Mucosa of descending colon (tissue), 3 donors: ENCODE results near the gene CDC5L. TPM values are rescaled to one million over a fixed set of nuclear protein-coding genes. Genes with fewer than 3 reads are reported as not detected.

Source experiments
- ATAC-seq: fragments of 200-7000 bp; cut with Tn5 transposase; one replicate; pipeline ENCODE4 v1.9.1; 2020; ENCODE audit warnings: mild to moderate bottlenecking, moderate library complexity
- DNase-seq, 3 donors: peaks; one replicate each; pipeline ENCODE4 v3.0.0-alpha.2; 2020
- H3K36me3 ChIP-seq: fragments of 200-600 bp; one replicate; pipeline ENCODE4 v1.8.0; 2021; ENCODE audit warnings: low read depth, mild to moderate bottlenecking
- H3K4me1 ChIP-seq: fragments of 200-600 bp; one replicate; pipeline ENCODE4 v1.8.0; 2021; ENCODE audit warnings: low read depth, mild to moderate bottlenecking
- H3K4me3 ChIP-seq: fragments of 200-600 bp; one replicate; pipeline ENCODE4 v1.8.0; 2021; ENCODE audit warnings: mild to moderate bottlenecking
- H3K9me3 ChIP-seq: fragments of 200-600 bp; one replicate; pipeline ENCODE4 v1.8.0; 2021; ENCODE audit warnings: mild to moderate bottlenecking
- intact Hi-C, 2 donors: fragments of 100-400 bp; cut with DNase I in 1 of 2; cut with micrococcal nuclease in 1 of 2; formaldehyde crosslinking; loops; one replicate each; pipeline versions ENCODE4 v1.11.0 to v1.11.1; 2022; cut with DNase I, micrococcal nuclease
- total RNA-seq, 3 donors: library from RNA; stranded (reverse); fragmentation: NEBNext Ultra II Directional in 2 of 3; extraction: Animal tissue kit (Norgen Biotek cat#: 25700) in 2 of 3; gene quantifications; one replicate each; pipeline versions ENCODE4 v1.2.1 to v1.2.4, GENCODE V29; 2021 to 2023
- TF ChIP-seq, protein P1 (sequence below): fragments of 200-600 bp; IDR thresholded peaks from one replicate; pipeline ENCODE4 v1.8.0; 2022; ENCODE audit warnings: antibody characterized with exemption, mild to moderate bottlenecking
- donor health status: DM: no; HTN: no; CAD: no; lungs with moderate emphysema.
- donor health status: DM: no; HTN: no; CAD: no.
- donor health status: DM: no; HTN: yes; CAD: no.

The CDC5L gene
- total RNA-seq, 3 donors from 2014 or later, result 16.9 to 20.7 (median 17.8) TPM

GRCh38 chr6:44388887-44389286, 1.4 kb downstream of the CDC5L start:
- intact Hi-C loops, result no loop called here
- DNase-seq, result no peak
- Histone ChIP-seq H3K4me1 (peaks cover 18% of the 10 kb centered on the region), H3K4me3 (no peak overlapping the region), H3K36me3 (peaks cover 6% of the 10 kb centered on the region), H3K9me3 (no peaks in the 10 kb centered on the region)
- ATAC-seq, result no peak
- TF ChIP-seq, protein P1, sequence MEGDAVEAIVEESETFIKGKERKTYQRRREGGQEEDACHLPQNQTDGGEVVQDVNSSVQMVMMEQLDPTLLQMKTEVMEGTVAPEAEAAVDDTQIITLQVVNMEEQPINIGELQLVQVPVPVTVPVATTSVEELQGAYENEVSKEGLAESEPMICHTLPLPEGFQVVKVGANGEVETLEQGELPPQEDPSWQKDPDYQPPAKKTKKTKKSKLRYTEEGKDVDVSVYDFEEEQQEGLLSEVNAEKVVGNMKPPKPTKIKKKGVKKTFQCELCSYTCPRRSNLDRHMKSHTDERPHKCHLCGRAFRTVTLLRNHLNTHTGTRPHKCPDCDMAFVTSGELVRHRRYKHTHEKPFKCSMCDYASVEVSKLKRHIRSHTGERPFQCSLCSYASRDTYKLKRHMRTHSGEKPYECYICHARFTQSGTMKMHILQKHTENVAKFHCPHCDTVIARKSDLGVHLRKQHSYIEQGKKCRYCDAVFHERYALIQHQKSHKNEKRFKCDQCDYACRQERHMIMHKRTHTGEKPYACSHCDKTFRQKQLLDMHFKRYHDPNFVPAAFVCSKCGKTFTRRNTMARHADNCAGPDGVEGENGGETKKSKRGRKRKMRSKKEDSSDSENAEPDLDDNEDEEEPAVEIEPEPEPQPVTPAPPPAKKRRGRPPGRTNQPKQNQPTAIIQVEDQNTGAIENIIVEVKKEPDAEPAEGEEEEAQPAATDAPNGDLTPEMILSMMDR, result no peak

DNA sequence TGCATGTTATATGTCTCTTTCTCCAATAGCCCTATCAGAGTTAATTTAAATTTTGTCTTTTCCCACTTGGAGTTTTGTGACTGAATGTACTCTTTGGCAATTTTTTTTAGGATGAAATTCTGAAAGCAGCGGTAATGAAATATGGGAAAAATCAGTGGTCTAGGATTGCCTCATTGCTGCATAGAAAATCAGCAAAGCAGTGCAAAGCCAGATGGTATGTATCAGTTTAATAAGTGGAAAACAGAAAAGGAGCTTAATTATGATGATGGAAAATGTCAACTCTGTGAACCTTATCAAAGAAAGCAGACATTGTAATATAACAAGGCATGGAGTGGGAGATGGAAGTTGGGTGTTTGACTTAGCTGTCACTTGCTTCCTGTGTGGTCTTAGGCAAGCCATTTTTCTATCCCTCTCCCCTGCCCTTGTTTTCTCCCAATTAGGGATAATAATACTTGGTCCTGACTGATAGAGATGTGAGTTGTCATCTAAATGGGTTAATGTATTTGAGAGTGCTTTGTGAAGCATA, 2.7 kb downstream of the CDC5L start:
- TF ChIP-seq, protein P1, result no peak
- H3K36me3 ChIP-seq, result peaks cover 6% of the 10 kb centered on the region
- ATAC-seq (no peak), DNase-seq (no peak)
- peaks cover 18% of the 10 kb centered on the region for H3K4me1 ChIP-seq
- intact Hi-C loops, result no loop called here
- no peaks in the 10 kb centered on the region for H3K9me3 ChIP-seq
- no peak overlapping the region for H3K4me3 ChIP-seq

GRCh38 chr6:44395501-44395900, 8.0 kb downstream of the CDC5L start:
- peaks cover 11% of the 10 kb centered on the region for H3K36me3 ChIP-seq
- intact Hi-C loops, result no loop called here

DNA sequence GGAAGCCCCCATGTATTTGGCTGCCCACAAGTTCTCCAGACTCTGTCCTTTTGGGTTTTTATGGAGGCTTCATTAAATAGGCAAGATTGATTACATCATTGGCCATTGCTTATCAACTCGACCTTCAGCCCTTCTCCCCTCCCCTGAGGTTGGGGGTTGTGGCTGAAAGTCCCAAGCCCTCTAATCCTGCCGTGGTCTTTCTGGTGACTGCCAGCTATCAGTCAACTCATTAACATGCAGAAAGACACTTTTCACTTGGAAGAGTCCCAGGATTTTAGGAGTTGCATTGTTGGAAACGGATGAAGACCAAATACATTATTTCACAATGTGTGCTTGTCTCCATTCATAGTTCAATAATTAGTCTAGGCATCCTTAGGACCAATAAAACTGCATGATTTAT, 9.5 kb downstream of the CDC5L start:
- TF ChIP-seq, protein P1, result no peak
- intact Hi-C loops, result no loop called here
- no peaks in the 10 kb centered on the region for H3K9me3 ChIP-seq
- no peaks in the 10 kb centered on the region for H3K4me1 ChIP-seq
- H3K36me3 ChIP-seq, result peaks cover 11% of the 10 kb centered on the region
- no peak overlapping the region for H3K4me3 ChIP-seq
- no peak for DNase-seq
- no peak for ATAC-seq

More at GRCh38 chr6:44395501-44395900, 8.0 kb downstream of the CDC5L start:
- Histone ChIP-seq H3K4me3 (no peak overlapping the region), H3K9me3 (no peaks in the 10 kb centered on the region), H3K4me1 (no peaks in the 10 kb centered on the region)
- no peak for ATAC-seq
- no peak for DNase-seq
- TF ChIP-seq, protein P1, result no peak

GRCh38 chr6:44397424-44398164, 10.1 kb downstream of the CDC5L start:
- H3K36me3 ChIP-seq, result peaks cover 11% of the 10 kb centered on the region
- no peak for DNase-seq
- no peak for ATAC-seq
- no peaks in the 10 kb centered on the region for H3K4me1 ChIP-seq
- TF ChIP-seq, protein P1, result no peak
- H3K4me3 ChIP-seq, result no peak overlapping the region
- no peaks in the 10 kb centered on the region for H3K9me3 ChIP-seq
- intact Hi-C loops, result no loop called here
